Hematopoietic multipotent progenitor cell (in vitro differentiated cells): ENCODE results near the gene LHX3. TPM values are rescaled to one million over a fixed set of nuclear protein-coding genes. Genes with fewer than 3 reads are reported as not detected.

ENCODE experiments used
- DNase-seq, 3 donors: peaks; one replicate each; pipeline ENCODE4 v3.0.0-alpha.2; 2011 to 2015; ENCODE audit warnings: low read depth in 2 of 3, low spot score in 2 of 3
- total RNA-seq: library from RNA; depleted of rRNA; stranded (reverse); fragments of >200 nt; gene quantifications from one replicate; pipeline ENCODE4 v1.2.3, GENCODE V29; 2012

Gene LHX3
- total RNA-seq, 1 donor = 0.27 TPM

GRCh38 chr9:136194540-136194939 lies 10.4 kb downstream of the LHX3 start:
- DNase-seq = no peak

- no peak for DNase-seq
Measured at GRCh38 chr9:136193891-136194279, 11.0 kb downstream of the LHX3 start.

GRCh38 chr9:136193127-136193890 lies 11.6 kb downstream of the LHX3 start:
- DNase-seq = no peak

- DNase-seq = no peak
Measured at GRCh38 chr9:136192289-136193126, 12.4 kb downstream of the LHX3 start.

GRCh38 chr9:136191960-136192286 lies 13.0 kb downstream of the LHX3 start:
- DNase-seq = no peak

- DNase-seq = no peak
Measured at GRCh38 chr9:136191099-136191959, 13.6 kb downstream of the LHX3 start.

GRCh38 chr9:136190656-136191055 lies 14.3 kb downstream of the LHX3 start:
- no peak for DNase-seq

GRCh38 chr9:136190237-136190601 lies 14.7 kb downstream of the LHX3 start:
- DNase-seq = no peak

GRCh38 chr9:136189394-136190236 lies 15.3 kb downstream of the LHX3 start:
- no peak for DNase-seq

GRCh38 chr9:136187683-136188586 lies 17.0 kb downstream of the LHX3 start:
- DNase-seq = no peak

- DNase-seq = no peak
Measured at GRCh38 chr9:136187197-136187596, 17.7 kb downstream of the LHX3 start.

- no peak for DNase-seq
Measured at GRCh38 chr9:136186386-136186785, 18.5 kb downstream of the LHX3 start.

GRCh38 chr9:136185596-136186366 lies 19.1 kb downstream of the LHX3 start:
- no peak for DNase-seq

GRCh38 chr9:136185066-136185465 lies 19.9 kb downstream of the LHX3 start:
- no peak for DNase-seq

GRCh38 chr9:136182850-136183422 lies 22.0 kb downstream of the LHX3 start:
- no peak for DNase-seq

GRCh38 chr9:136182420-136182787 lies 22.5 kb downstream of the LHX3 start:
- DNase-seq = no peak

GRCh38 chr9:136181784-136182419 lies 23.0 kb downstream of the LHX3 start:
- DNase-seq = no peak

GRCh38 chr9:136180586-136180985 lies 24.3 kb downstream of the LHX3 start:
- no peak for DNase-seq
